Right atrium auricular region (tissue), 2 donors: ENCODE results near the gene SLC43A1. TPM values are rescaled to one million over a fixed set of nuclear protein-coding genes. Genes with fewer than 3 reads are reported as not detected.
A peak's percentile ranks its signal among the peaks of the same experiment; 100 is the strongest.

ENCODE experiments used
- DNase-seq: peaks from one replicate; pipeline ENCODE4 v3.0.0-alpha.2; 2019; ENCODE audit warnings: low spot score
- H3K27ac ChIP-seq, 2 donors: fragments of 200-600 bp; sonication (generic); 1 replicate in 1 of 2; 2 replicates in 1 of 2; pipeline ENCODE4 v1.5.1; 2016 to 2019
- H3K27me3 ChIP-seq, 2 donors: fragments of 200-600 bp; sonication (generic); one replicate each; pipeline versions ENCODE4 v1.5.1 to v1.6.0; 2017 to 2019
- H3K36me3 ChIP-seq: fragments of 200-600 bp; sonication (generic); one replicate; pipeline ENCODE4 v1.5.1; 2016
- H3K4me1 ChIP-seq, 2 donors: fragments of 200-600 bp; sonication (generic); one replicate each; pipeline versions ENCODE4 v1.5.1 to v1.6.0; 2017 to 2019
- H3K4me3 ChIP-seq, 2 donors: fragments of 200-600 bp; sonication (generic); 1 replicate in 1 of 2; 2 replicates in 1 of 2; pipeline ENCODE4 v1.5.1; 2017 to 2019; ENCODE audit warnings: mild to moderate bottlenecking in 1 of 2, moderate library complexity in 1 of 2
- H3K9me3 ChIP-seq, 2 donors: fragments of 200-600 bp; sonication (generic); one replicate each; pipeline ENCODE4 v1.5.1; 2019
- CTCF ChIP-seq, 2 donors: fragments of 200-600 bp; sonication (generic); IDR thresholded peaks; one replicate each; pipeline ENCODE4 v1.5.1; 2019; ENCODE audit warnings: antibody characterized with exemption in 2 of 2
- total RNA-seq, 2 donors: library from RNA; depleted of rRNA; stranded (reverse); fragments of >200 nt; gene quantifications; one replicate each; pipeline ENCODE4 v1.1.0, GENCODE V29; 2016

SLC43A1 gene
- total RNA-seq, 2 donors from 2014 or later = 5.0 to 10.4 TPM

DNA sequence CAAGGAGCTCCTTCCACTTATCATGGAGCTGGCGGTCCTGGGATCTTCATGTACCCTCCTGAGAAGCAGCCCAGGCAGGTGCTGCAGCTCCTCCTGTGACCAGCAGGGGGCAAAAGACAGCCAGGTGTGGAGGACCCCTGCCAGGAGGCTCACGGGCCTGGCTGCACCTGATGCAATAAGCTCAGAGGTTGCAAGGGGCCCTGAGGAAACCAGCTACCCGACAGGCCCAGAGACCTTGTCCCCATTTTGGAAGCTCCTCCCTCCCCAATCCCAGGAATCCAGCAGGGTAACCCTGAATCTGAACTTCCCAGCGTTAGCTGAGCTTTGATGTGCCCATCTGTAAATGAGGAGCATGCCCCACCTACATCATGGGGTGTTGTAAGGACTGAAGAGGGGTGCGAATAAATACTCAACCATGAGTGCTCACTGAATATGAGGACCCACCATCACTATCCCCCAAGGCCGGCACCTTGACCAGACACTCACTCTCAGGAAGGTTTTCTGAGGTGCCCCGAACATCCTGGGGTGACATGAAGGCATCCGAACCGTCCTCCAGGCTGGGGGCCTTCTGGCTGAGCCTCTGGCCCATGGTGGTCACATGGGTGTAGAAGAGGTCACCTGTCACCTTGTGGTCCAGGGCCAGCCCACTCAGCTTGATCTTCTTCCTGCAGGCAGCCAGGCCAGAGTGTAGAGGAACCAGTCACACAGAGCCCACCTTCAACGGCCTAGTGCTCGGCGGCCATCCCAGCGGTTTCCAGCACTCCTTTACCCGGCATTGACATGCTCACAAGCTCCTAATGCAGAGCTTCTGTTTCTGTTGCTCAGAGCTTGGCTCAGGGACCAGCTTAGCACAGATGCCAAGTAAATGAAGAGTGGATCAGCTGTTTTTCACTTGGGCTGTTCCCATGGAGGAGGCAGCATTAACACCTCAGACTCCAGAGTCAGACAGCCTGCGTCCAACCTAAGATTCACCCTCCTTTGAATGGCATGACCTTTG is 21.7 kb downstream of the SLC43A1 start:
- no peak for DNase-seq
- Histone ChIP-seq H3K9me3 (no peaks in the 10 kb centered on the region), H3K36me3 (peaks cover 29% of the 10 kb centered on the region), H3K4me1 (peaks cover 0 to 15% of the 10 kb centered on the region in 2 donors), H3K4me3 (no peak overlapping the region), H3K27me3 (no peaks in the 10 kb centered on the region), H3K27ac (peak overlapping the region in 1 of 2 donors; percentile 44)
- TF ChIP-seq CTCF (IDR thresholded peaks at IDR 0.05) = peak; percentile 94 to 97

DNA sequence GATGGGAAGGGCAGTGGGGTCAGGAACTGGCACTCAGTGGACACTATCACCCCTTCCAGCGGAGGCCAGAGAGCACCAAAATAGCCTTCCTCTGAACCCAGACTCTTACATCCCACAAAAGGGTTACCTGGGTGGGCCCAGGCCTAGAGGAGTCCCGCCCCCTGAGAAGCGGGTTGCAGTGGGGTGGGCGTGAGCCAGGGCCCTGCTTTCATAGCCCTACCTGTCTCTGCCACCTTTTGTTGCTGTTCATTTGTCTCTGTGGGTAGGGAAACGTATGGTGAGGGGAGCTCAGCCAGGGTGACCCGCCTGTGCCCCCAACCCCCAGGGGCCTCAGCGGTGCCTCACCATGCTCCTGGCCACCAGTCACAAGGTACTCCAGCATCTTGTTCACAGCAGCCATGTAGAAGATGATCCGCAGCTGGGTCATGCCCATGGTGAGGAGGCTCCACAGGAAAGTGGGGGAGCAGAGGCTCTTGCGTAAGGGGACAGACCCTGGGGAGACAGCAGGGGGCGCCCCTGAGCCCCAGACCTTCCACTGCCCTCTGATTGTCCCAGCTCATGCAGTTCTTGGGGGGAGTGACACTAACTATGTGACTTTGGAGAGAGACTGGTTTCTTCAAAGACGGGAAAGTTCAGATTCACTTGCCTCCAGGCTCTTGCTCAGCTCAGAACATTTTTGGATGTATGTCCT is 24.0 kb downstream of the SLC43A1 start:
- peak; percentile 20 to 69 for TF ChIP-seq CTCF (IDR thresholded peaks at IDR 0.05)
- H3K9me3 ChIP-seq = no peaks in the 10 kb centered on the region
- H3K4me1 ChIP-seq = peaks cover 0 to 10% of the 10 kb centered on the region in 2 donors
- no peak overlapping the region for H3K4me3 ChIP-seq
- no peaks in the 10 kb centered on the region for H3K27me3 ChIP-seq
- H3K36me3 ChIP-seq = peaks cover 40% of the 10 kb centered on the region
- H3K27ac ChIP-seq = no peak overlapping the region
- DNase-seq = no peak

DNA sequence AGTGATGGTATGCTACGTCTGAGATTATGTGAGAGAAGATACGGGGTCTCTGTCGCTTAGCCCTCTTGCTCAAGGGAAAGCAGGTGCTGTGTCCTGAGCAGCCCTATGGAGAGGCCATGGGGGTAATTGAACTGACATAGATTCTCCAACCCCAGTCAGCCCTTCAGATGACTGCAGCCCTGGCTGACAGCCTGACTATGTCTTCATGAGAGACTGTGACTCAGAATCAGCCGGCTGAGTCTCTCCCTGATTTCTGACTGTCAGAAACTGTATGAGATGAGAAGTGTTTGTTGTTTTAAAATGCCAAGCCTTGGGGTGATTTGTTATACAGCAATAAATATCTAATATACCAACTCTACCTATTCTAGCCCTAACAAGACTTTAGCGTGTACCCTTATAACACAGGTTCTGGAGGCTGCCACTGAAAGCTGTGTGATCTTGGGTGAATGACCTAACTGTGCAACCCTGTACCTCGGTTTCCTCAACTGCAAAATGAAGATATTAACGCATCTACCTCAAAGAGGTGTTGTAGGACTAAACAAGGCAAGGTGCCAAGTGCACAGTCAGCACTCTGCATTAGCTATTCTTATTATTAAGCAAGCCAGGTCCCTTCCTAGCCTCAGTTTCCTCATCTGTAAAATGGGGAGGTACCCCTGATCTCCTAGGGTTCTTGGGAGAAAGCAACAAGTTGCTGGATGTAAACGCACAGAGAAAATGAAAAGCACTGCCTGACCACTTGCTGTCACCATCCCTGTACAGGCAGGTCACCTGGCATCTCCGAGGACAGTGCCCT is 24.9 kb downstream of the SLC43A1 start:
- Histone ChIP-seq H3K4me1 (peaks cover 0 to 10% of the 10 kb centered on the region in 2 donors), H3K4me3 (no peak overlapping the region), H3K27ac (no peak overlapping the region), H3K27me3 (no peaks in the 10 kb centered on the region), H3K9me3 (no peaks in the 10 kb centered on the region), H3K36me3 (peaks cover 40% of the 10 kb centered on the region)
- TF ChIP-seq CTCF (IDR thresholded peaks at IDR 0.05) = no peak
- DNase-seq = no peak

DNA sequence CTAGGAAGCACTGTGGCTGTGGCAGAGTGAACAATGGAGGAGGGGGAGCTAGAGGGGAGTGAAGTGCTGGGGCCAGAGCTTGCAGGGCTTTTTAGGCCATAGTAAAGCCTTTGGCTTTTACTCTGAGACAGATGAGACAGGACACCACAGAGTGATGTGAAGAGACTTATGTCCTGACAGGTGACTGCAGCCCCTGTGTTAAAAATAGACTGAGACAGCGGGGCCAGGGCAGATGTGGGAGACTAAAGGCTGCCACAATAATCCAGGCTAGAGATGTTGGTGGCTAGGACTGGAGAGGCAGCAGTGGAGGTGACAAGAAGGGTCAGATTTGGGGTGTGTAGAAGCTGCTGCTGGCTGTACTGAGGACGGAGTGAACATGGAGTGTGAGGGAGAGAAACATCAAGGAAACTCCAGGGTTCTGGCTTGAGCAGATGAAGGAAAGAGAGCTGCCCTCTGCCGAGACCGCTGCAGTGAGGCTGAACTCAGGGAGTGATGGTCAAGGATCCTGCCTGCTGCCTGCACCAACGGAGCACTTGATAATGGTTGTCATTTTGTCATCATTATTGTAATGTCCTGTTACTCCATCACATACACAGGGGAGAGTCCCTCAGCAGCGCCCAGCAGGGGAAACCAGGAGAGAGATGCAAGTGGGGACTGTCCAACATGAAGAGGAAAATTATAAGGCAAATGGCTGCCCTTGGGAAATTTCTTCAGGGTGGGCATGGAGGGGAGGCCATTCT is 27.4 kb downstream of the SLC43A1 start:
- H3K27ac ChIP-seq = no peak overlapping the region
- H3K27me3 ChIP-seq = no peaks in the 10 kb centered on the region
- H3K4me1 ChIP-seq = peaks cover 0 to 6% of the 10 kb centered on the region in 2 donors
- H3K4me3 ChIP-seq = no peak overlapping the region
- H3K36me3 ChIP-seq = peaks cover 52% of the 10 kb centered on the region
- H3K9me3 ChIP-seq = no peaks in the 10 kb centered on the region
- no peak for TF ChIP-seq CTCF (IDR thresholded peaks at IDR 0.05)
- DNase-seq = no peak
